NCI-H128 (cell line): ENCODE data around the gene TBC1D4.
"Not testable (repeated sequence)": the region's sequence is repeated elsewhere in the genome, so short reads cannot be mapped to it uniquely, and the experiment has no call there.

Source experiments
- DNase-seq: peaks from one replicate; lab custom pipeline; 2025; ENCODE audit not compliant: unreplicated experiment; lab: John Stamatoyannopoulos, UW

TBC1D4 gene

DNA sequence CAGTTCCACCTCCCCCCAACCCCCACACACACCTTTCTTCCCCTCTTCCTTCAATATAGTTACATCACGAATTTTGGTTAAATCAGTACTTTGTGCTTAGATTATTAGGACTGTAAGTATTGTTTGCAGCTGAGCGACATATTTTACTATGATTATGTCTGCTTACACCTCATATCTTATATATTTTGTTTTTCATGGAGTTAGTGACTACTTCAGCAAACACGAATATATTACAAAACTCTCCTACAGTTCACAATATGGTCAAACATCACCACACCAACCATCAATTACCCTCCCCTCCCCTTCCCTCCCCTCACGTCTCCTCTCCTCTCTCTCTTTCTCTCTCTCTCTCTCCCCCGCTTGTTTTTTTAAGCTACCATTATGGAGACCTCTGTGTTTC, 152.9 kb downstream of the TBC1D4 start:
- DNase-seq: no peak

GRCh38 chr13:75327135-75327510, 154.8 kb downstream of the TBC1D4 start:
- no peak for DNase-seq

- no peak for DNase-seq
Observed at GRCh38 chr13:75326173-75327134, 155.5 kb downstream of the TBC1D4 start.

DNA sequence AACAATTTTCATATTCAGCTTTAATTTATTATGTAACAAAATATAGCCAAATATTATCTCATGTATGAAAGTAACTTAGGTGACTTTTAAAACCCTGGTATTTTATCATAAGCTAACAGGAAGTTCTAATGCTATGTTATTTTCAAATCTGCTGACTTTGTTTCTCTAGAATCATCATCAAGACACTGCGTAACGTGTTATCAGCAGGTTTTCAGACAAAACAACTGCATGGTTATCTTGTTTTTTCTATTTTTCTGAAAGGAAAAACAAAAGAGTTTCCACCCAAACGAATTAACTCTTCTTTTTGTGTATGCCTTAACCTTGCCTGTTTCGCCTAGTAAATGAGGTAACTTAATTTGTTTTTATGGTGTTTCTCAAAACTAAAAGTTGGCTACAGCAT, 156.3 kb downstream of the TBC1D4 start:
- DNase-seq: no peak

DNA sequence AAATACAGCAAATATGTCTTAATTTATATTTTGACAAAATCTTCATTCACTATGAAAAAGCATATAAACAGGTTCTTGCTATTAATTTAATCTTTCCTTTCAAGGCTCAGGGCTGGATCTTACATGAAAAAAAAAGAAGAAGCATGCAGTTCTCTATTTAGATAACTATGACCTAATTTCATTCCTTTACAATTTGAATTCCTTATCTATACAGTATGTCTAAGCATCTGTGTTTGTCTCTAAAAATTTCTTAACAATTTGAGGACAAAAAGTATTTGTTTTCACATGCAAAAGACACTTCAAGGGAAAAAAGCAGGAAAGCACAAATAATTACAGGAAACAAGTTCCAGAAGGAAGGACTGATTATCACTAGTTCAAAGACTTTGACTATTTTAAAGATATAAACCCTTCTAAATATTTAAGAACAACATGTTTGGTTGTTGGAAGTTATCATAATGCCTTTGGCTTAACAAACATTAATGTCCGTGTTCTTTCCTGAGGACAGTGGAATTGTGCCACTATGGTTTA, 157.5 kb downstream of the TBC1D4 start:
- DNase-seq: no peak

DNA sequence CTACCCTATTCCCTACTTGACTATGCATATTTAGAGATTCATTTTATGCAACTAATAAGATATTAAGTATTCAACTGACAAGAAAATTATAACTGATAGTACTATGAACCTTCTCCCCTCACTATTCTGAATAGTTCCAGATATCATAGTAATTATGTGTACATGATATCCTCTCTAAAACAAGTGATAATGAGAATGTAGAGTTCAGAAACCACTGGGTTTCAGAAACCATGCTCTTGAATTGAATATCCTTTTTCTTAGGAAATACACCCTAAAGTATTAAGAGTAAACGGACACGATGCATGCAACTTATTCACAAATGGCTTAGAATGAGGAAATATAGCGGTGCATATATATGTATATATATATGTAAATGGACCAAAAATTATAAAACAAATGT, 160.9 kb downstream of the TBC1D4 start:
- DNase-seq: no peak

- no peak for DNase-seq
Observed at GRCh38 chr13:75319254-75319653, 162.7 kb downstream of the TBC1D4 start.

GRCh38 chr13:75318138-75318833, 163.7 kb downstream of the TBC1D4 start:
- DNase-seq: no peak

DNA sequence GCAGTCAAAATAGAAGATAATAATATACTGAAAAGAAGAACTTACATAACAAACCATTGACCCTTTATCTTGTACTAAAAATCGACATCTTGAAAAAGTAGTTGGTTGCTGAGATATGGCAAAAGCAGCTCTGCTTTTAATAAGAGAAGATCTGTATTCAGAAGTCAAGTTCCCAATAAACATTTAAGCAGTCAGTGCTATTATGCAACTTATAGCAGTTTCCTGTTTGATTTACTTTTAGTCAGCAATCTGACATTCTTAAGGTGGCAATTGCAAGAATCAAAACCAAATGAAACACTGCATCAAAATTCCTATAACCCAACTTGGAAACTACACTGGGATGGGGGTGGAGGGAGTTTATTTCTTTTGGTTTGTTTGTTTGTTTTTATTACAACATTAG, 165.5 kb downstream of the TBC1D4 start:
- no peak for DNase-seq

DNA sequence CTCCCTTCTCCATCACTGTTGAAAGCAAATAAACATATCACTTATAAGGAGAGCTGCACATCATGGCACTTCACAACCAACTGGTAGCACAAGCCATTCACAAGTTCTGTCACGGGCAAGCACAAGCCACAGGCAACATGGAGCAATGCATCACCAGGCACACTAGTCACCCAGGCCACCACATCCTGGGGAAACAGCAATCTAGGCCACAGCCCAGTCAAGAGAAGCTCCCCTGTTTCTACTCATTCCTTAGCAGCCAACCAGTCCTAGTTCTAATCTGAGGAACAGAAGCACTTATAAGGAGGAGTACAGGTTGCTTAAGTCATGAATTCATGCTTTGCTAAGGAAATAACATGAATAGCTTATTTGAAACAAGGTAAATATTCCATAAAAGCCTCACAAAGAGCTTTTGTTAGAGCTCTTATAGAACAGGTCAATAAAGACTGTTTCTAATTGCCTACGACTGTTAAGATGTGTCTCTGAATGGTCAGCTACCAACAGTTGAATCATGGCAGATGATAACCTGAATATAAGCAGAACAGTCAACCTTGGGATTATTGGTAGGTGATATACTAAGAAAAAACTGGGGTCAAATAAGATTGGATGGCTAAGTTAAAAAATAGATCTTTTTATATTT, 169.0 kb downstream of the TBC1D4 start:
- DNase-seq: no peak

DNA sequence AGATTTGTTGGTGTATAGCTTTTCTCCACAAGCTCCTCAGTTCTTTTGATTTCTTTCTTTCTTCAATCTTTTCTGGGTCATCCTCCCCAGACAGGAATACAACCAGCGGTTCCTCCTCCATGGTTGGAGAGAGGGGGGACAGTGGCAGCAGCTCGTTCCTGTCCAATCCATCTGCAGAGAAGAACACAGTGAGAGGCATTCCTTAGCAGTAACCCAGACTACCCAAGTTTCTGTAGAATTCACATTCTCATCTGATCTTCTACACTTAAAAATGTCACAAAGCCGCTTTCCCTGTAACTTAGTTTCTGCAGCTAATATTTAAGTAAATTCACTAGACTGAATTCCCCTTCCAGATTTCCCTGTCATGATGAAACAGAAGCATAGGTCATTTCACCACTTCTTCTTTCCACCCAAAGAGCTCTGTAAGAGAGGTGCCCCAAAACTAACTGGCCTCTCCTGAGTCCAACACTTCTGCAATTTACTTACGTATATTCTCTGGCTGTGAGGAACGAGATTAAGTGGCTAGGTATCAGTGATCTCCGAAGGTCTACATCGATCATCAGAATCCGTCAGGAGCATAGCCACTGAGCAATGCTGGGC, 171.9 kb downstream of the TBC1D4 start:
- DNase-seq: no peak

- DNase-seq: no peak
Observed at GRCh38 chr13:75308222-75308621, 173.7 kb downstream of the TBC1D4 start.

- no peak for DNase-seq
Observed at GRCh38 chr13:75307370-75307949, 174.5 kb downstream of the TBC1D4 start.

GRCh38 chr13:75306967-75307366, 175.0 kb downstream of the TBC1D4 start:
- not testable (repeated sequence) for DNase-seq

GRCh38 chr13:75305059-75305458, 176.9 kb downstream of the TBC1D4 start:
- DNase-seq: no peak

- DNase-seq: no peak
Observed at GRCh38 chr13:75303263-75303662, 178.7 kb downstream of the TBC1D4 start.

DNA sequence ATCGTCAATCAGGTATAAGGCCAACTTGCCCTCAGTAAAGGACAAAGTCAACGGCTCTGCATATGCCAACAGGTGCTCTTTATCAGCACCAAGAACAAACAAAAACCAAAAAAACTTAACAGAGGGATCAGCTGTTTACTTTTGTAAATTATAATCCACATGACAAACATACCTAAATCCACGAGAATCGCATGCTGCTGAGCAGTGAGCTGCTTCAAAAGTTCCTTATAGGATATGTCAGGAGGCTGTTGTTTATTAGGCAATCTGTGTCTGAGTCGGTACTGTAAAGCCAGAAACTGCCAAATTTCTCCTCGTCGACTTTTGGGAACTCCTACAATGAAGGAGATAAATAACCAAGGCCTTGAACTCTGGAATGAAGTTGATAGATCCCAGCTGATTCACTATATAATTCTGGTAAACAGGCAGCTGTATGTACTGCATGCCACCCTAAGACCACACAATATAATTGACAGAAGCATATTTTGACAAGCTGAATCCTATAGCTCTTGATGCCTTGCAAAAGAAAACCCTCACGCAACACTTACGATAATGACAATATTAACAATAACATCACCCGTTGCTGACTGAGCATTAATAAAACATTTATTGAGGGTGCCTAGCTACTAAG, 179.8 kb downstream of the TBC1D4 start:
- DNase-seq: no peak

DNA sequence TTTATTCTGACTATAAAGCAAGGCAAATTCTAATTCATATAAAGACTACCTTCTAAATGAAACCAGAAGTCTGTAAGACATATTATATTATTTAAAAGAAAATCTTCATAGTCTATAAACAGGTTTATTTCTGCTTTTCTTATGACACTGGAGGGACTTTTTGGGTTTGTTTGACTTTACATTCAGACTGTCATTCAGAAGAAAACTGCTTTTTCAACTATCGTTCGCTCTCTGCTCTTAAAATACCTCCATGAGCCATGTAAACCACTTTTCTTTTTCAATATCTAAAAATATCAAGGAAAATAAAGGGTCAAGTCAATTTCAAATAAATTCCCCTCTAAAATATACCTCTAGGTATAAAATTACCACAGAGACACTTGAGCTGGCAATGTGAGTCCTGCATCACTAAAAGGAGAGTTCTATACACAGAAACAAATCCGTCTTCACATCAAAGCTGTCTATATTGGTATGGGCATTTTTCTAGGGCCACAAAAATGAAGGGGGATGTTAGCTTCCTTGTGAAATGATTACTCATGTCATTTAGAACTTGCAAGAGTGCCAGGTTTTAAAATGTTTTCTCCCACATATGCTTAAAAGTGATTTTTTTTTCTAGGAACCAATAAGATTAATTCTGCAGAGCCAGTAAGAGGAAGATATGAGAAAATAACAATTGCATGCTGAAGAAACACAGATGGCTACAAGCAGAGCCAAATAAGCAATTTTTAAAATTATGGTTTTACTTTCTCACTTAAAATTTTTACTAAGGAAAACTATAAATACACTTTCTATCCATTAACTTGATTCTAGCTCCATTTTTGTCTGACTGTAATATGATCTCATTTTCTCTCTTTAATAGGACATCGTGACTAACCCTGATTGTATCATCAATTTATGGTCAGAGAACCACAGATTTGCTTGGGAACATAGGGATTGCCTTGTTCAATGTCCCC, 181.8 kb downstream of the TBC1D4 start:
- DNase-seq: no peak

DNA sequence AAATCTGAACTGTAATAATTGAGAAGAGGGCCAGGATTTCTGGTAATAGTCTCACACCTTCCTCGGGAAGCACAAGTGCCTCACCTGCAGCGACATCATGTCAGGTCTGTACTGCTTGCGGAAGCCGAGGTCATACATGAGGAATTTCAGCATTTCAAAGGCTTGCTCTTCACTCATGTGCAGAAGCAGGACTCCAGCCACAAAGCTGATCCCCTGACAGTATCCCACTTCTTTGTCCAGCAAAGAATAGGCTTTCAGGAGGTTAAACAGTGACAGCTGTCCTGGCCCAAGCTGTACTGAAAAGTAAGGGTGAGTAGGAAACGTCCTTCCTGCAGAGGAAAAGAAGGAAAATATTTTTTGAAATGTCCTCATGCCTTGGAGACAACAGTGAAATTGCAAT, 182.7 kb downstream of the TBC1D4 start:
- DNase-seq: no peak
